PC-9 (cell line): ENCODE results near the gene RHOC. TPM values are rescaled to one million over a fixed set of nuclear protein-coding genes. Genes with fewer than 3 reads are reported as not detected.

Source experiments
- BruUV-seq: library from RNA; stranded (reverse); fragments of 400-500 nt; replicated peaks from 2 replicates; lab custom pipeline; 2021; lab: Mats Ljungman, UMichigan
- CTCF ChIA-PET: fragments of 300-600 bp; sonication (Branson Sonifier 250); formaldehyde crosslinking; loops from one replicate; lab custom pipeline; 2022; ENCODE audit warnings: antibody characterized with exemption; lab: Charles Lee
- POLR2A ChIA-PET: fragments of 300-600 bp; sonication (Branson Sonifier 250); formaldehyde crosslinking; loops from one replicate; lab custom pipeline; 2022; ENCODE audit warnings: antibody characterized with exemption; ENCODE audit not compliant: unreplicated experiment; lab: Charles Lee
- DNase-seq, 2 experiments: peaks; one replicate each; pipeline versions ENCODE4 v3.0.0 to v3.0.0-alpha.2; 2015 to 2022; ENCODE audit warnings: mixed read lengths in 1 of 2
- H2AFZ ChIP-seq: fragments of 200-600 bp; sonication (generic); 2 replicates; pipeline ENCODE4 v1.8.1; 2017; ENCODE audit warnings: antibody characterized with exemption
- H3F3A ChIP-seq: fragments of 200-600 bp; sonication (generic); 2 replicates; pipeline ENCODE4 v1.8.1; 2017; ENCODE audit warnings: antibody characterized with exemption, mild to moderate bottlenecking, low read depth; ENCODE audit not compliant: insufficient read depth
- H3K27ac ChIP-seq: fragments of 200-600 bp; sonication (generic); 2 replicates; pipeline ENCODE4 v1.6.1; 2016; ENCODE audit warnings: mixed run types
- H3K27me3 ChIP-seq: fragments of 200-600 bp; sonication (generic); 2 replicates; pipeline ENCODE4 v1.6.1; 2016; ENCODE audit warnings: low read depth, mixed run types; ENCODE audit not compliant: insufficient read depth
- H3K36me3 ChIP-seq: fragments of 200-600 bp; sonication (generic); 2 replicates; pipeline ENCODE4 v1.6.1; 2016; ENCODE audit warnings: low read depth, mixed run types
- H3K4me1 ChIP-seq: fragments of 200-600 bp; sonication (generic); replicated peaks from 2 replicates; pipeline ENCODE4 v1.6.1; 2016; ENCODE audit warnings: mixed run types; ENCODE audit not compliant: insufficient read depth
- H3K4me2 ChIP-seq: fragments of 200-600 bp; sonication (generic); 2 replicates; pipeline ENCODE4 v1.6.1; 2017; ENCODE audit warnings: mixed run types
- H3K4me3 ChIP-seq: fragments of 200-600 bp; sonication (generic); 2 replicates; pipeline ENCODE4 v1.6.1; 2016; ENCODE audit warnings: mixed run types
- H3K79me2 ChIP-seq: fragments of 200-600 bp; sonication (generic); 2 replicates; pipeline ENCODE4 v1.6.1; 2017; ENCODE audit warnings: low read depth, mixed run types
- H3K9me2 ChIP-seq: fragments of 200-600 bp; sonication (generic); 2 replicates; pipeline ENCODE4 v1.8.1; 2017; ENCODE audit warnings: mild to moderate bottlenecking; ENCODE audit not compliant: insufficient read depth
- H3K9me3 ChIP-seq: fragments of 200-600 bp; sonication (generic); 2 replicates; pipeline ENCODE4 v1.8.1; 2016; ENCODE audit warnings: low read depth; ENCODE audit not compliant: insufficient read depth
- H4K20me1 ChIP-seq: fragments of 200-600 bp; sonication (generic); 2 replicates; pipeline ENCODE4 v1.8.1; 2017; ENCODE audit not compliant: insufficient read depth
- EZH2 ChIP-seq: fragments of 200-600 bp; sonication (generic); IDR thresholded peaks from 2 replicates; pipeline ENCODE4 v1.8.0; 2017; ENCODE audit warnings: antibody characterized with exemption, low read depth
- intact Hi-C: fragments of 100-400 bp; cut with micrococcal nuclease; formaldehyde crosslinking; loops from one replicate; pipeline ENCODE4 v1.10.0; 2022; ENCODE audit not compliant: unreplicated experiment
- total RNA-seq: library from RNA; stranded (reverse); gene quantifications from 2 replicates; pipeline ENCODE4 v1.2.3, GENCODE V29; 2021
- TF ChIP-seq, protein P1 (sequence below): fragments of 200-600 bp; sonication (generic); conservative IDR thresholded peaks from 2 replicates; pipeline ENCODE4 v1.6.1; 2017; ENCODE audit warnings: mixed run types, antibody characterized with exemption, mild to moderate bottlenecking, moderate library complexity

RHOC gene
- total RNA-seq, 1 experiment from 2014 or later: 200 TPM

DNA sequence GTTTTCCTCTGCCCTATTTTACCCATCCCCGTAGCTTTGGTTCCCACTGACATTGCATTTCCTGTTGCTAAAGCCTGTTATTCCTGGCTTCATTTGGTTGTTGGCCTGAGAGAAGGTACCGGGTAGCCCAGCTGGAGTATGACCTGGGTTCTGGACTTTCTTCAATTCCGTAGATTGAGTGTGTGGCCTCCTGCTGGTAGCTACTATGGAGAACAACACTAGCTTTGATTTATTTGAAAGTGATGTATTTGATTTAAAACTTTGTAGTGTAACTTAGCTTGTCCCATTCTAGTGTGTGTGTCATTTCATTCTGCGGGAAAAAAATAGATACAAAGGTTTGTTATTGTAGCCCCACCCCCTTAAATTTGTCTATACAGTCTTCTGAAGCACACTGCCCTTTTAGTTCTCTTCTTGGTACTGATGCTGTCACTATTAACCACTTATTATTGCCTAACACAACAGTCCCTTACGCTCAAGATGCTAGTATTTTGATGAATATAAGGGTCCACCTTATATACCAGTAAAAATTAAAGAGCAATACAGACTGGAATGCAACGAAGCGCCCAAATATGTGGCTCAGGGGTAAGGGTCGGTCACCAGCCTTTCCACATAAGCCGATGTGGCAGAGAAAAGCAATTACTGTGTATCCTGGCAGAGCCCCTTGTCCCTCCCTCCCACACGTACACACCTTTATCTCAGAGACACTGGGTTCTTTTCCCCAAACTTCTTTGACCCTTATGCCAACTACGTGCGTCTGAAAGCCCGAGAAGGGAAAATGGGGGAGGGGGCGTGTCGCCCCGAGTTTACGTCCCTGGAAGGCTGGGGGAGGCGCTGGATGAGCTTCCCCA lies 33.1 kb downstream of the RHOC start:
- Histone ChIP-seq H3K9me3 (no peaks in the 10 kb centered on the region), H3K4me1 (peaks cover 21% of the 10 kb centered on the region), H3K36me3 (peaks cover 28% of the 10 kb centered on the region), H3K27me3 (no peaks in the 10 kb centered on the region), H3K9me2 (no peaks in the 10 kb centered on the region), H4K20me1 (no peaks in the 10 kb centered on the region), H3K4me3 (peak overlapping the region; percentile 82), H2AFZ (peak overlapping the region; percentile 82), H3K79me2 (peaks cover 31% of the 10 kb centered on the region), H3K4me2 (peak overlapping the region; percentile 79), H3F3A (peaks cover 28% of the 10 kb centered on the region), H3K27ac (peak overlapping the region; percentile 48)
- ChIA-PET POLR2A (interaction anchor here (0.5 to 1.1 kb wide), 7 partner anchors 10 to 283 kb away, joined by 3 to 26 read pairs (median 4); no protein-coding TSS in a partner anchor), CTCF (interaction anchor here (0.9 to 1.2 kb wide), 3 partner anchors 31 to 55 kb away, joined by 3 to 4 read pairs (median 3); partner anchors contain the start of gene ST7L)
- peak in 1 of 2 experiments; percentile 53 for DNase-seq
- TF ChIP-seq EZH2: no peak
- TF ChIP-seq, protein P1, sequence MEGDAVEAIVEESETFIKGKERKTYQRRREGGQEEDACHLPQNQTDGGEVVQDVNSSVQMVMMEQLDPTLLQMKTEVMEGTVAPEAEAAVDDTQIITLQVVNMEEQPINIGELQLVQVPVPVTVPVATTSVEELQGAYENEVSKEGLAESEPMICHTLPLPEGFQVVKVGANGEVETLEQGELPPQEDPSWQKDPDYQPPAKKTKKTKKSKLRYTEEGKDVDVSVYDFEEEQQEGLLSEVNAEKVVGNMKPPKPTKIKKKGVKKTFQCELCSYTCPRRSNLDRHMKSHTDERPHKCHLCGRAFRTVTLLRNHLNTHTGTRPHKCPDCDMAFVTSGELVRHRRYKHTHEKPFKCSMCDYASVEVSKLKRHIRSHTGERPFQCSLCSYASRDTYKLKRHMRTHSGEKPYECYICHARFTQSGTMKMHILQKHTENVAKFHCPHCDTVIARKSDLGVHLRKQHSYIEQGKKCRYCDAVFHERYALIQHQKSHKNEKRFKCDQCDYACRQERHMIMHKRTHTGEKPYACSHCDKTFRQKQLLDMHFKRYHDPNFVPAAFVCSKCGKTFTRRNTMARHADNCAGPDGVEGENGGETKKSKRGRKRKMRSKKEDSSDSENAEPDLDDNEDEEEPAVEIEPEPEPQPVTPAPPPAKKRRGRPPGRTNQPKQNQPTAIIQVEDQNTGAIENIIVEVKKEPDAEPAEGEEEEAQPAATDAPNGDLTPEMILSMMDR: peak; percentile 79
- BruUV-seq: no TSS peak
- intact Hi-C loops: loop anchor here (1.0 kb wide), 1 partner anchor 31 kb away; no protein-coding TSS in a partner anchor

DNA sequence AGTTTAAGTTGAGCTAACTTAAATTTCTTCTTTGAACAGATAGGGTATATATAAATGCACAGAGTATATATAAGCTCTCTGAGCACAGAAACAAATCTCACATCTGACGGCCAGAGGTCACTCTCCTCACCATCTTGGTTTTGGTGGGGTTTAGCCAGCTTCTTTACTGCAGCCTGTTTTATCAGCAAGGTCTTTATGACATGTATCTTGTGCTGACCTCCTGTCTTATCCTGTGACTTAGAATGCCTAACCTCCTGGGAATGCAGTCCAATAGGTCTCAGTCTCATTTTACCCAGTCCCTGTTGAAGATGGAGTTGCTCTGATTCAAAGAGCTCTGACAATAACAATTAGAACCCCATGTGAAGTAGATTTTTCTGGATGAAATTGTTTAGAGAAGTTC lies 34.1 kb downstream of the RHOC start:
- Histone ChIP-seq H3K4me2 (no peak overlapping the region), H3K36me3 (peaks cover 38% of the 10 kb centered on the region), H3K27ac (0 out of 2 replicates have a peak overlapping the region, but pooled peaks have one; percentile 48), H3F3A (peaks cover 31% of the 10 kb centered on the region), H3K9me3 (no peaks in the 10 kb centered on the region), H3K4me1 (peaks cover 21% of the 10 kb centered on the region), H3K9me2 (no peaks in the 10 kb centered on the region), H4K20me1 (no peaks in the 10 kb centered on the region), H3K27me3 (no peaks in the 10 kb centered on the region), H3K4me3 (no peak overlapping the region), H2AFZ (no peak overlapping the region), H3K79me2 (peaks cover 27% of the 10 kb centered on the region)
- ChIA-PET CTCF (interaction anchor here (1.2 kb wide), 1 partner anchor 54 kb away, joined by 3 read pairs; the partner anchor contains the start of gene ST7L), POLR2A (interaction anchor here (0.6 to 1.1 kb wide), 2 partner anchors 17 to 253 kb away, joined by 3 to 7 read pairs; no protein-coding TSS in a partner anchor)
- DNase-seq: no peak
- no TSS peak for BruUV-seq
- TF ChIP-seq, protein P1: no peak
- no peak for TF ChIP-seq EZH2
- intact Hi-C loops: no loop called here

DNA sequence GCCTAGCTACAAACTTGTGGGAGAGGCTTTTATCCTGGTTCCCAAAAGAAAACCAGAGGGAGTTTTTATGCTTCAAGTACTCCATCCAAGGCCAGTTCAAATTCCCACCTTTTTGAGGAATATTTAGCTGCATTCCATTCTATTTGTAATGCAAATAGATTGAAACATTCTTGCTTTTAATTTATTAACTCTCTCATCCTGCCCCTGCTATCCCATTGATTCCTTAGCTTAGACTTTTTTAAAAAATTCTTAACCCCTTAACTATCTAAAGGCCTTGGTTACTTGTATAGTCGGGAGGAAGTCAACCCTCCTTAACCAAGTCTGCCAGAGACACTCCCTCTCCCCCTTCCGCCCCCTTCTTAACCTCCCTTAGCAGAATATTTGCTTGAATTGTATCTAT lies 34.9 kb downstream of the RHOC start:
- POLR2A ChIA-PET: no interaction called here
- intact Hi-C loops: no loop called here
- H3K9me2 ChIP-seq: no peaks in the 10 kb centered on the region
- no peak overlapping the region for H3K4me2 ChIP-seq
- TF ChIP-seq, protein P1: no peak
- no peak for TF ChIP-seq EZH2
- no peaks in the 10 kb centered on the region for H3K9me3 ChIP-seq
- peaks cover 31% of the 10 kb centered on the region for H3F3A ChIP-seq
- no peak overlapping the region for H3K27ac ChIP-seq
- peaks cover 21% of the 10 kb centered on the region for H3K4me1 ChIP-seq
- no peaks in the 10 kb centered on the region; the same call in 1 of the 2 replicates for H4K20me1 ChIP-seq
- H3K36me3 ChIP-seq: peaks cover 46% of the 10 kb centered on the region
- H2AFZ ChIP-seq: no peak overlapping the region
- H3K27me3 ChIP-seq: no peaks in the 10 kb centered on the region
- DNase-seq: no peak
- H3K4me3 ChIP-seq: no peak overlapping the region
- no TSS peak for BruUV-seq
- peaks cover 18% of the 10 kb centered on the region for H3K79me2 ChIP-seq
- CTCF ChIA-PET: no interaction called here
